ENCODE data around the gene APOLD1. TPM values are rescaled to one million over a fixed set of nuclear protein-coding genes. Genes with fewer than 3 reads are reported as not detected.

Gene APOLD1
- total and polyA plus RNA-seq, 2 of the 8 experiments (the other 6 are each of a cell fraction or from before 2014, with no cell fraction given) = 0.12 to 0.71 TPM

DNA sequence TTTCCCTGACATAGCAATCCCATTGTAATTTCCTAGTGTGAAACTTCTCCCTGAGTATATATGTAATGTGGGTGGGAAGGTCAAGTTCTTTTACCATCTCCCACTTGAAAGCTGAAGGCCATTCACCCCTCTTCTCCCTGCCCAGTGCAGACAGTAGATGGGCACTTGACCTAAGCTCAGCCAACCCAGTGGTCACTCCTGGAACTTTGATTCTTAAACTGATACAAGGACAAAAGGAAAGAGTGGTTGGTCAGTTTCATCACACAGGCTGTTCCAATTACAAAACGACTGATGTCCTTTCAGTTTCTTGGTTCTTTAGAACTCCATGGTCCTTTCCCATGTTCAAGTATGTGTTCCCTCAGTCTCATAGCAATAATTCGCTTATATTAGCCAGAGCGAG, 8.4 kb upstream of the APOLD1 start (continued):
- TF ChIP-seq USF2 (IDR thresholded peaks at IDR 0.05; ENCODE audit: low read length) = no peak
- TF ChIP-seq TAF1 (IDR thresholded peaks at IDR 0.05; ENCODE audit: low read depth, low read length) = no peak
- no peak for TF ChIP-seq CBX8 (IDR thresholded peaks at IDR 0.05; ENCODE audit: borderline replicate concordance, low read depth, low read length)
- no peak for TF ChIP-seq ASH2L (IDR thresholded peaks at IDR 0.05; ENCODE audit: low read length)
- no peak for TF ChIP-seq SAP30 (IDR thresholded peaks at IDR 0.05; ENCODE audit: insufficient read depth, insufficient replicate concordance, low read length)
- no peak for TF ChIP-seq POU5F1 (IDR thresholded peaks at IDR 0.05; ENCODE audit: low read depth, low read length)
- no peak for TF ChIP-seq PHF8 (conservative IDR thresholded peaks at IDR 0.05; ENCODE audit: low read depth, low read length)
- TF ChIP-seq GTF2F1 (IDR thresholded peaks at IDR 0.05; ENCODE audit: borderline replicate concordance, low read depth, low read length) = no peak
- TF ChIP-seq SP2 (IDR thresholded peaks at IDR 0.05; ENCODE audit: low read length) = no peak

Measured in H1 (cell line).